NCI-H2107 treated with DMSO at 0.1 percent for 48 hours (cell line): ENCODE results near the gene CPLX1.
"Not testable (repeated sequence)": the region's sequence is repeated elsewhere in the genome, so short reads cannot be mapped to it uniquely, and the experiment has no call there.

Source experiments
- DNase-seq: peaks from one replicate; lab custom pipeline; 2025; ENCODE audit not compliant: unreplicated experiment; lab: John Stamatoyannopoulos, UW

Gene CPLX1

GRCh38 chr4:779555-779954 is 46.4 kb downstream of the CPLX1 start:
- no peak for DNase-seq

- DNase-seq, result no peak
Measured at GRCh38 chr4:777520-778262, 48.2 kb downstream of the CPLX1 start.

GRCh38 chr4:776743-777441 is 49.0 kb downstream of the CPLX1 start:
- DNase-seq, result no peak

GRCh38 chr4:775485-775884 is 50.4 kb downstream of the CPLX1 start:
- DNase-seq, result not testable (repeated sequence)

- not testable (repeated sequence) for DNase-seq
Measured at GRCh38 chr4:774419-775092, 51.4 kb downstream of the CPLX1 start.

DNA sequence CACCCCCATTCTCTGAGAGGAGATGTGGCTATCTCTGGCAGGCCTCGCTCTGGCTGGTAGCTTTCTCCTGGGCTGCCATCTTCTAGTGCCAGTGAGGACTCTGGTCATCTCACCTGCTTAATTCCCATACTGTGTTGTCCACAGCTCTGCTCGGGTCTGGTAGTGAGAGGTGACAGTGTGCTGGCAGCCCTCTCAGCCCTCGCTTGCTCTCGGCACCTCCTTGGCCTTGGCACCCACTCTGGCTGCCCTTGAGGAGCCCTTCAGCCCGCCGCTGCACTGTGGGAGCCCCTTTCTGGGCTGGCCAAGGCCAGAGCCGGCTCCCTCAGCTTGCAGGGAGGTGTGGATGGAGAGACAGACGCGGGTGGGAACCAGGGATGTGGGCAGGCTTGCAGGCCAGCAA is 52.7 kb downstream of the CPLX1 start:
- DNase-seq, result no peak

- DNase-seq, result no peak
Measured at GRCh38 chr4:772776-773175, 53.2 kb downstream of the CPLX1 start.

DNA sequence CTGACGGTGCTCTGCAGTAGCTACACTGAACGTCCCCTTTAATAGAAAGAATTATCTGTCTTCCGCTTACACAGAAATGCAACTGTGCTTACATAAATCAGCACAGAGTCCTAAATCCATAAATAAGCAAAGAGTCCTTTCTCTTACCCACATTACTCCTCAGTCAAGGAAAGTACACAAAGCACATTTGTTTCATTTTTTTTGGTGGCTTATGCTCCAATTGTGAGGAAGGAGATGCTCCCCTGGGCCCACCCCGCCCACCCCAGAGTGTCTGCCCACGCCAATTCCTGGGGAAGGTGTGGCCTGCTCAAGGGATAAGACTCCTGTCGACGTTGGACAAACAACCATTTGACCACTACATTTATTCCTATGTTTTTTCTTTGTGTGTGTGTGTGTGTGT is 53.8 kb downstream of the CPLX1 start:
- DNase-seq, result no peak

DNA sequence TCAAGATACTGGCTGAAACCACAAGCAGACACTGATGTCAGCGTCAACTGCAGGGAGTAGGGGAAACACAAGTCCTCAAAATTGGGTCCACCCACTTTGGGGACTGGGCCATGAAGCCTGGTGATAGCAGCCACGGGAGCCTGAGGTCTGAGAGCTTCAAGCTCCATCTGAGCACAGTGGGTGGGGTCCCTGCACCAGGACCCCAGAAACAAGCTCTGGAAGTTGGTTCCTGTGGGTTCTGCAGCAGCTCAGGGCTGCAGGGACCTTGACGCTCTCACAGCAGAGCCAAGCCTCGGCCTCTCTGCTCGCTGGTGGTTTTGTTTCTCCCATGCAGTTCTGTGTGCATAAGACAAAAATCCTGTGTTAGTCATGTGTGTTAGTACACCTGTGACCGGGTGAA is 54.5 kb downstream of the CPLX1 start:
- no peak for DNase-seq

GRCh38 chr4:770022-770421 is 55.9 kb downstream of the CPLX1 start:
- no peak for DNase-seq

GRCh38 chr4:769511-769910 is 56.4 kb downstream of the CPLX1 start:
- DNase-seq, result no peak

- no peak for DNase-seq
Measured at GRCh38 chr4:768995-769394, 56.9 kb downstream of the CPLX1 start.

DNA sequence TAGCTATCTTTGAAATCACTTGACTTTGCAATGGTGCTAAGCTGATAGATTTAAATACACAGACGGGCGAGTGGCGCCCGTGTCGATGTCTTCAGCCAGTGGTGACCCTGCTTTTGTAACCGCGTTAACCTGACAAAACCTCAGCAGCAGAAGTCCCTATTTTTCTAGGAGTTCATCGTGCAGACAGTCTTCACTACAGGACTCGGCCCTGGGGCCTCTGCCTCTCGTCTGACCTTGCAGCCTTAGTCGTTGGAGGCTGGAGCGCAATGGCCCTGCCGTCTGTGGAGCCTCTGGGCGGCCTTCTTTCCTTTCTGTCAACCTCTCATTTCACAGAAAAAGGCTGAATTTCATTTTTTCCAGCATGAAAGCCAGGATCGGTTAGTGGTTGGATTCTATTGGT is 57.9 kb downstream of the CPLX1 start:
- no peak for DNase-seq

- DNase-seq, result no peak
Measured at GRCh38 chr4:766559-767283, 59.2 kb downstream of the CPLX1 start.

- no peak for DNase-seq
Measured at GRCh38 chr4:766152-766515, 59.8 kb downstream of the CPLX1 start.

GRCh38 chr4:764405-765169 is 61.3 kb downstream of the CPLX1 start:
- DNase-seq, result no peak

- no peak for DNase-seq
Measured at GRCh38 chr4:763922-764321, 62.0 kb downstream of the CPLX1 start.

DNA sequence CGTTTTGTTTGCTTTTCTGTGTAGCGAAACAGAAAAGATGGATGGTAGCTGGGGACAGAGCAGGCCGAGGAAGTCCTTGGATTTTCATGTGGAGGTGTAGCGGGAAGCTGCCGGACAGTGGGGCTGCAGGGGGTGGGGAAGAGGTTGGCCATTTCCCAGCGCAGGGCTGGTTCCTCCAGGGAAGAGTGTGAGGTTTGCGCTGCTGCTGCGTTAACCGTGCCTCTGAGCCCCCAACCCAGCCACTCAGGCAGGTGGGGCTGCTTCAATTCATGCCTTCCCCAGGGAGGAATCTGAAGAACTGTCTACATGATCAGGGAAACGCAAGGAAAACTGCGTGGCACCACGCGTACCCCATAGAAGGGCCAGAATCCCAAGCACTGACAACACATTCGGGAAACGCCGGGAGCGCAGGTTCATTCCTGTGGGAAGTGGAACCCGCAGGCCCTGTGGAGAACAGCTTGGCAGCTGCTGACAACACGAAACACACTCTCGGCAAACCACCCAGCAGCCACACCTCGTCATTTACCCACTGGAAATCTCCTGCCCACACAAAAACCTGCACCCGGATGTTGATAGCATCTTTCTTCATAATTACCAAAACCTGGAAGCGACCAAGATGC is 62.6 kb downstream of the CPLX1 start:
- DNase-seq, result no peak

- DNase-seq, result no peak
Measured at GRCh38 chr4:762211-763190, 63.4 kb downstream of the CPLX1 start.
